CD8-positive, alpha-beta memory T cell (primary cell): Measurements from ENCODE around the gene SNRNP40. TPM values are rescaled to one million over a fixed set of nuclear protein-coding genes. Genes with fewer than 3 reads are reported as not detected.

Source experiments
- CTCF ChIA-PET: fragments of 350-600 bp; sonication (Branson Sonifier 250); formaldehyde crosslinking; loops from one replicate; lab custom pipeline; 2021; ENCODE audit warnings: antibody characterized with exemption; lab: Charles Lee
- POLR2A ChIA-PET: fragments of 350-600 bp; sonication (Branson Sonifier 250); formaldehyde crosslinking; loops from one replicate; lab custom pipeline; 2021; ENCODE audit warnings: antibody characterized with exemption; lab: Charles Lee
- DNase-seq, 5 donors: peaks; one replicate each; pipeline versions ENCODE4 v3.0.0 to v3.0.0-alpha.2; 2020 to 2022; ENCODE audit warnings: mixed read lengths in 1 of 5
- H3K27ac ChIP-seq: one replicate; pipeline ENCODE4 v1.7.0; 2013; ENCODE audit warnings: low read depth, mild to moderate bottlenecking, low read length, moderate library complexity
- H3K27me3 ChIP-seq: 2 replicates; pipeline ENCODE4 v1.7.0; 2013; ENCODE audit warnings: low read length, mild to moderate bottlenecking; ENCODE audit not compliant: insufficient read depth, poor library complexity, severe bottlenecking
- H3K36me3 ChIP-seq: 2 replicates; pipeline ENCODE4 v1.7.0; 2013; ENCODE audit warnings: mild to moderate bottlenecking, low read length, moderate library complexity; ENCODE audit not compliant: insufficient read depth
- H3K4me1 ChIP-seq: 2 replicates; pipeline ENCODE4 v1.7.0; 2013; ENCODE audit warnings: mild to moderate bottlenecking, low read length, moderate library complexity; ENCODE audit not compliant: insufficient read depth
- H3K4me3 ChIP-seq: 2 replicates; pipeline ENCODE4 v1.7.0; 2013; ENCODE audit warnings: mild to moderate bottlenecking, low read length
- H3K9me3 ChIP-seq: 2 replicates; pipeline ENCODE4 v1.7.0; 2013; ENCODE audit warnings: mild to moderate bottlenecking, low read length
- H3K27ac Mint-ChIP-seq, 8 donors: one replicate each; pipeline ENCODE4 v1.8.0; 2020 to 2021; ENCODE audit warnings: mixed read lengths in 8 of 8, mild to moderate bottlenecking in 6 of 8, inconsistent platforms in 3 of 8, moderate library complexity in 3 of 8
- H3K27me3 Mint-ChIP-seq, 2 donors: one replicate each; pipeline ENCODE4 v1.8.0; 2020 to 2021; ENCODE audit warnings: mixed read lengths in 2 of 2, mild to moderate bottlenecking in 1 of 2, moderate library complexity in 1 of 2
- H3K36me3 Mint-ChIP-seq, 3 donors: one replicate each; pipeline ENCODE4 v1.8.0; 2020 to 2021; ENCODE audit warnings: mixed read lengths in 3 of 3, inconsistent platforms in 1 of 3, mild to moderate bottlenecking in 1 of 3
- H3K4me1 Mint-ChIP-seq, 3 donors: one replicate each; pipeline ENCODE4 v1.8.0; 2020 to 2021; ENCODE audit warnings: mixed read lengths in 3 of 3, inconsistent platforms in 1 of 3, mild to moderate bottlenecking in 1 of 3
- H3K4me3 Mint-ChIP-seq, 7 donors: one replicate each; pipeline ENCODE4 v1.8.0; 2020 to 2021; ENCODE audit warnings: mixed read lengths in 7 of 7, mild to moderate bottlenecking in 6 of 7, moderate library complexity in 4 of 7, inconsistent platforms in 2 of 7
- H3K9me3 Mint-ChIP-seq, 5 donors: one replicate each; pipeline ENCODE4 v1.8.0; 2020 to 2022; ENCODE audit warnings: mixed read lengths in 5 of 5, mild to moderate bottlenecking in 3 of 5, moderate library complexity in 2 of 5, inconsistent platforms in 1 of 5
- polyA plus RNA-seq: library from polyadenylated mRNA; unstranded; fragments of 300-500 nt; fragmentation: Illumina TruSeq; gene quantifications from one replicate; pipeline ENCODE4 v1.2.3, GENCODE V29; 2021
- total RNA-seq, 2 experiments: library from RNA; stranded (reverse); gene quantifications; one replicate each; pipeline ENCODE4 v1.2.3, GENCODE V29; 2021

SNRNP40 gene
- total and polyA plus RNA-seq, 3 experiments from 2014 or later, result 89.3 to 120 (median 120) TPM

DNA sequence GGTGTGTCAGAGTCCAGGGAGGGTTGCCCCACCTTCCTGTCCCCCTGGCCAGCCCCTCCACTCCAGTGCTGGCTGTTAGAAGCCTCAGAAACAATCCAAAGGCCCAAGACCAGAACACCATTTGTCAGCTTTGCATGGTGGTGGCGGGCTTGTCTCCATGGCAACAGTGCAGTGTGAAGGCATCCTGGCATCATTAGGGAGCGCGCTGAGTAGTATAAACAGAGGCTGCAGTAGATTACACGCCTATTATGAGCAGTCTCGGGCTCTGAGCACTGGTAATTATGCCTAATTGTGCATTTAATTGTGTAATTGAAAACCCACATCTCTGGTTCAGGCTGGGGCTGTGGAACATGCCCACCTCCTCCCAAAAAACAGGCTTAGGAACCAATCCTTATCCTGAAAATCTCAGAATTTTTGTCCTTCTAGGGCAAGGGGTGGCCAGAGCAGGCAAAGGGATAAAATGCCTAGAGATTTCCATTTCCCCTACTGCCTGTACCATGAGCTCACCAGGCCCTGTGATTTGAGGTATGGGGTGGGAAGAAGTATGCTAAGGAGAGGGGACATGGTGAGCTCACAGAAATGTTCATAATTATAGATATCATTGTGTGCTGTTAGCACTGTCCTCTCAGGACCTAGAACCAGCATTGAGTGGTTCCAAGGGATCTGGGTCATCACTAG, 68.6 kb downstream of the SNRNP40 start:
- no peaks in the 10 kb centered on the region for H3K36me3 ChIP-seq
- H3K27ac ChIP-seq, result no peak overlapping the region
- no peak overlapping the region for H3K27ac Mint-ChIP-seq
- peaks cover 9 to 15% of the 10 kb centered on the region in 2 donors for H3K27me3 Mint-ChIP-seq
- no peaks in the 10 kb centered on the region for H3K4me1 Mint-ChIP-seq
- ChIA-PET CTCF (interaction anchor here (1.7 kb wide), 1 partner anchor 66 kb away, joined by 3 read pairs; no protein-coding TSS in a partner anchor), POLR2A (no interaction called here)
- DNase-seq, result no peak
- H3K4me3 Mint-ChIP-seq, result no peak overlapping the region
- H3K4me3 ChIP-seq, result no peak overlapping the region
- H3K36me3 Mint-ChIP-seq, result no peaks in the 10 kb centered on the region
- no peaks in the 10 kb centered on the region for H3K9me3 Mint-ChIP-seq
- no peaks in the 10 kb centered on the region for H3K4me1 ChIP-seq
- H3K27me3 ChIP-seq, result no peaks in the 10 kb centered on the region
- H3K9me3 ChIP-seq, result no peaks in the 10 kb centered on the region

DNA sequence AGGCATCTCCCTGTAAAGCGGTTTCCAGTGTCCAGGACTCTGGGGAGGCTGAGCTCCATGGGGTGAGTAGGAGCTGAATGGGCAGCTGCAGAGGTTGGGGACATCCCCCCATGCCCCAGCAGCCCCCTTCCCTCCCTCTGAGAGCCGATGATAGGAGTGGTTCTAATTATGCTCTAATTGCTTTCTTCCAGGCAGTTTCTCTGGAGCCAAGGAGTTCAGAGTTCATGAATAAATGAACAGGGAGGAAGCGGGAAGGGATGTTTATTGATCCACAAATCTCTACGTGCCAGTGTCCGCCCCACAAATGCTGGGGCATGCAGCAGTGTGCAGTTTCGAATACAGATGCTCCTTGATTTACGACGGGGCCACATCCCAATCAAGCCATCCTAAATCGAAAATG, 72.5 kb downstream of the SNRNP40 start:
- POLR2A ChIA-PET, result no interaction called here
- Mint-ChIP-seq H3K4me1 (no peaks in the 10 kb centered on the region), H3K9me3 (no peaks in the 10 kb centered on the region), H3K4me3 (no peak overlapping the region), H3K27ac (no peak overlapping the region), H3K36me3 (no peaks in the 10 kb centered on the region), H3K27me3 (peaks cover 11 to 14% of the 10 kb centered on the region in 2 donors)
- no peaks in the 10 kb centered on the region for H3K9me3 ChIP-seq
- H3K27me3 ChIP-seq, result no peaks in the 10 kb centered on the region
- no peak for DNase-seq
- CTCF ChIA-PET, result no interaction called here
- no peaks in the 10 kb centered on the region for H3K4me1 ChIP-seq
- H3K36me3 ChIP-seq, result no peaks in the 10 kb centered on the region
- no peak overlapping the region for H3K27ac ChIP-seq
- H3K4me3 ChIP-seq, result no peak overlapping the region

DNA sequence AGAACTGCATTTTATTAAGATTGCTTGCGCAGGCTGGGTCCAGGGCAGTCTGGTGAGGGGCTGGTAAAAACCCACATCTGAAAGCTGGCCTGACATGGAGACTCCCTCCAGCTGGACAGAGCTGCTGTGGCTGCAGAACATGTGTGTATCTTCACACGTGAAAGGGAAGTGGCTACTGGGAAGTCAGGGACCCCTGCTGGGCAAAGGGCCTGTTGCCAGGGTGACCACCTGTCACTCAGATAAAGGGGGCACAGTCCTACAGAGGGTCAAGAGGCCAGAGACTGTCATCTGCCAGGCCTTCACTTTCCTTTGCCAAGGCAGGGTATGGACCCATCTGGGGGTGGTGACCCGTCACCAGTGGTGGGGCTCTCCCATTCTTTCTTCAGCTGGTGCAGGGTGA, 74.4 kb downstream of the SNRNP40 start:
- CTCF ChIA-PET, result no interaction called here
- no peaks in the 10 kb centered on the region for H3K4me1 Mint-ChIP-seq

DNA sequence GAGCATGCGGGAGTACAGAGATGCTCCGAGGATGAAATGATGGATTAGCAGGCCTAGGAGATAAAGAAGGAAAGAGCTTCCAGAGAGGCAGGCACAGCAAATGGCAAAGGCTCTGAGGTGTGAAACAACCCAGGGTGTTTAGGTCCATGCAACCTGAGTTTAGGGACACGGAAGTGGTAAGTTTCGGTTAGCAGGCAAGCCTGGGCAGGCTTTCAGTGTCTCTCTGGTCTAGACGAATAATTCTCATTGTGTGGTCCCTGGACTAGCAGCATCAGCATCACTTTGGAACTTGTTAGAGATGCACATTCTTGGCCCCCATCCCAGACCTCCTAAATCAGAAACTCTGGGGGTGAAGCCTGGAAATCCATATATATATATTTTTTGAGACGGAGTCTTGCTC, 75.5 kb downstream of the SNRNP40 start:
- Mint-ChIP-seq H3K9me3 (no peaks in the 10 kb centered on the region), H3K4me1 (no peaks in the 10 kb centered on the region), H3K27me3 (peaks cover 10 to 14% of the 10 kb centered on the region in 2 donors), H3K36me3 (no peaks in the 10 kb centered on the region), H3K4me3 (no peak overlapping the region), H3K27ac (no peak overlapping the region)
- H3K4me3 ChIP-seq, result no peak overlapping the region
- H3K36me3 ChIP-seq, result no peaks in the 10 kb centered on the region
- POLR2A ChIA-PET, result no interaction called here
- CTCF ChIA-PET, result no interaction called here
- H3K4me1 ChIP-seq, result no peaks in the 10 kb centered on the region
- H3K27me3 ChIP-seq, result no peaks in the 10 kb centered on the region
- no peak overlapping the region for H3K27ac ChIP-seq
- no peaks in the 10 kb centered on the region for H3K9me3 ChIP-seq
- no peak for DNase-seq

More for the DNA sequence above, 74.4 kb downstream of the SNRNP40 start:
- DNase-seq, result no peak
- Histone ChIP-seq H3K36me3 (no peaks in the 10 kb centered on the region), H3K27ac (no peak overlapping the region), H3K4me3 (no peak overlapping the region), H3K27me3 (no peaks in the 10 kb centered on the region), H3K9me3 (no peaks in the 10 kb centered on the region), H3K4me1 (no peaks in the 10 kb centered on the region)
- no peak overlapping the region for H3K4me3 Mint-ChIP-seq
- H3K36me3 Mint-ChIP-seq, result no peaks in the 10 kb centered on the region
- no peak overlapping the region for H3K27ac Mint-ChIP-seq
- no peaks in the 10 kb centered on the region for H3K9me3 Mint-ChIP-seq
- POLR2A ChIA-PET, result no interaction called here
- H3K27me3 Mint-ChIP-seq, result peaks cover 11 to 14% of the 10 kb centered on the region in 2 donors

- Histone ChIP-seq H3K4me1 (no peaks in the 10 kb centered on the region), H3K27me3 (no peaks in the 10 kb centered on the region), H3K27ac (no peak overlapping the region), H3K4me3 (no peak overlapping the region), H3K9me3 (no peaks in the 10 kb centered on the region), H3K36me3 (no peaks in the 10 kb centered on the region)
- H3K4me3 Mint-ChIP-seq, result no peak overlapping the region
- no peak for DNase-seq
- ChIA-PET POLR2A (no interaction called here), CTCF (no interaction called here)
- no peaks in the 10 kb centered on the region for H3K36me3 Mint-ChIP-seq
- H3K4me1 Mint-ChIP-seq, result no peaks in the 10 kb centered on the region
- H3K27ac Mint-ChIP-seq, result no peak overlapping the region
- H3K9me3 Mint-ChIP-seq, result no peaks in the 10 kb centered on the region
- H3K27me3 Mint-ChIP-seq, result peaks cover 11 to 16% of the 10 kb centered on the region in 2 donors
These were observed 77.1 kb downstream of the SNRNP40 start for GRCh38 chr1:31219489-31219888.

- Histone ChIP-seq H3K4me1 (no peaks in the 10 kb centered on the region), H3K4me3 (no peak overlapping the region), H3K36me3 (no peaks in the 10 kb centered on the region), H3K27me3 (no peaks in the 10 kb centered on the region), H3K9me3 (no peaks in the 10 kb centered on the region), H3K27ac (no peak overlapping the region)
- Mint-ChIP-seq H3K36me3 (no peaks in the 10 kb centered on the region), H3K9me3 (no peaks in the 10 kb centered on the region), H3K27ac (no peak overlapping the region), H3K4me3 (no peak overlapping the region), H3K4me1 (no peaks in the 10 kb centered on the region), H3K27me3 (peaks cover 10 to 11% of the 10 kb centered on the region in 2 donors)
- CTCF ChIA-PET, result no interaction called here
- POLR2A ChIA-PET, result no interaction called here
- DNase-seq, result no peak
These were observed 77.9 kb downstream of the SNRNP40 start for GRCh38 chr1:31218705-31219104.

DNA sequence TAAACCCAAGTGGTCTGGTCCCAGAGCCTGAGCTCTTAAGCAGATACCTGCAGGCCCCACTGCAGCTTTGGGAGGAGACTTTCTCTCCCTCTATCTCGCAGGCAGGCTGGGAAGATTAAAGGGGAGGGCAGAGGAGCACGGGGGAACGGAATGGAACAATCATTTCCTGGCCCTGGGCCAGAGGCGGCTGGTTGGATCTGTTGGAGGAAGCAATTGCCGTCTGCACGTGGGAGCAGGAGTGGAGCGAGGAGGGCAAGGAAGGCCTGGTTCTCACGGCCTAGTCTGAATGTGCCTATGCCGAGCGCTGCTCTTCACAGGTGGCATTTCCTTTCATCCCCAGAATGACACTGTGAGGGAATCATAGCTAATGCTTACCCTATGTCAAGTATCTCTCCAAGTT, 80.6 kb downstream of the SNRNP40 start:
- ChIA-PET POLR2A (no interaction called here), CTCF (no interaction called here)
- Histone ChIP-seq H3K4me1 (no peaks in the 10 kb centered on the region), H3K4me3 (no peak overlapping the region), H3K9me3 (no peaks in the 10 kb centered on the region), H3K36me3 (no peaks in the 10 kb centered on the region), H3K27ac (no peak overlapping the region), H3K27me3 (no peaks in the 10 kb centered on the region)
- H3K36me3 Mint-ChIP-seq, result peaks cover 0 to 2% (median 0%) of the 10 kb centered on the region in 3 donors
- H3K27ac Mint-ChIP-seq, result no peak overlapping the region
- DNase-seq, result no peak
- H3K9me3 Mint-ChIP-seq, result peaks cover 0 to 7% (median 4%) of the 10 kb centered on the region in 5 donors
- peaks cover 6 to 19% of the 10 kb centered on the region in 2 donors for H3K27me3 Mint-ChIP-seq
- no peaks in the 10 kb centered on the region for H3K4me1 Mint-ChIP-seq
- no peak overlapping the region for H3K4me3 Mint-ChIP-seq

DNA sequence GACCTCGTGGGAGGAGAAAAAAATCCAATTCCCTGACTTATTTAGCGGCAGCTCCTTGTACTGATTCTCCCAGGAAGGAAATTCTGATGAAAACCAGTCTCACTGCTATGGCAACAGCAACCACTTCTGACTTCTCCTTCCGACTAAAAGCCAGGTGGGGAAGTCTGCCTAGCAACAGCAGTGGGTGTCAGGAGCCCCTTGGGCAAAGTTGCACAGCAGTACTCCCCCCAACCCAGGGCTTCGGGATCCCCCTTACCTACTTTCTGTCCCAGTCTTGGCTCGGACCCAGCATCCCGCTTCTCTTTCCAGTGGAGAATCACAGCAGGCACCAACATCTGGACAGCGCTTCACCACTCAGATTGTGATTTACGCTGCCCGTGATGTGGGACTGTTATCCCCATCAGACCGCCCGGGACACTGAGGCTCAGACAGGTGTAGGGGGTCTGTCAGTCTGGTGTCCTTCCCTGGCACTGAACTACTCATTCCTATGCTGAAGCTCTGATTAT, 81.5 kb downstream of the SNRNP40 start:
- no peak for DNase-seq
- Mint-ChIP-seq H3K4me1 (no peaks in the 10 kb centered on the region), H3K27ac (no peak overlapping the region), H3K27me3 (peaks cover 4 to 22% of the 10 kb centered on the region in 2 donors), H3K4me3 (no peak overlapping the region), H3K9me3 (peaks cover 0 to 11% (median 4%) of the 10 kb centered on the region in 5 donors), H3K36me3 (peaks cover 0 to 5% (median 0%) of the 10 kb centered on the region in 3 donors)
- ChIA-PET CTCF (no interaction called here), POLR2A (no interaction called here)
- Histone ChIP-seq H3K9me3 (no peaks in the 10 kb centered on the region), H3K27ac (no peak overlapping the region), H3K4me1 (no peaks in the 10 kb centered on the region), H3K4me3 (no peak overlapping the region), H3K27me3 (no peaks in the 10 kb centered on the region), H3K36me3 (no peaks in the 10 kb centered on the region)
